WTC11 (cell line): ENCODE data around the gene PZP. TPM values are rescaled to one million over a fixed set of nuclear protein-coding genes. Genes with fewer than 3 reads are reported as not detected.
"Not testable (repeated sequence)": the region's sequence is repeated elsewhere in the genome, so short reads cannot be mapped to it uniquely, and the experiment has no call there.

Experiments used
- ATAC-seq: fragments of 200-7000 bp; cut with Tn5 transposase; 2 replicates; pipeline ENCODE4 v1.10.0; 2021; ENCODE audit warnings: mild to moderate bottlenecking, moderate library complexity
- CTCF ChIA-PET: fragments of 300-600 bp; sonication (Branson Sonifier 250); formaldehyde crosslinking; loops from one replicate; lab custom pipeline; 2021; ENCODE audit warnings: antibody characterized with exemption; lab: Charles Lee
- POLR2A ChIA-PET: fragments of 350-600 bp; sonication (Branson Sonifier 250); formaldehyde crosslinking; loops from one replicate; lab custom pipeline; 2021; ENCODE audit warnings: antibody characterized with exemption; lab: Charles Lee
- DNase-seq: peaks from one replicate; pipeline ENCODE4 v3.0.0; 2021; ENCODE audit warnings: low spot score
- H3K27ac Mint-ChIP-seq: 2 replicates; pipeline ENCODE4 v1.8.0; 2021; ENCODE audit warnings: mixed read lengths
- H3K27me3 Mint-ChIP-seq: 2 replicates; pipeline ENCODE4 v1.8.0; 2021; ENCODE audit warnings: low read depth, mild to moderate bottlenecking, moderate library complexity, mixed read lengths
- H3K36me3 Mint-ChIP-seq: 2 replicates; pipeline ENCODE4 v1.8.0; 2021; ENCODE audit warnings: mixed read lengths
- H3K4me1 Mint-ChIP-seq: 2 replicates; pipeline ENCODE4 v1.8.0; 2022; ENCODE audit warnings: mixed read lengths
- H3K4me3 Mint-ChIP-seq: 2 replicates; pipeline ENCODE4 v1.8.0; 2021; ENCODE audit warnings: mild to moderate bottlenecking, moderate library complexity, mixed read lengths
- H3K9me3 Mint-ChIP-seq: 2 replicates; pipeline ENCODE4 v1.8.0; 2021; ENCODE audit warnings: mixed read lengths
- FOXJ3 ChIP-seq: sonication (generic); formaldehyde crosslinking; IDR thresholded peaks from 2 replicates; pipeline ENCODE4 v1.9.0; 2021; ENCODE audit warnings: missing genetic modification reagents, mild to moderate bottlenecking, borderline replicate concordance
- KAT7 ChIP-seq: sonication (generic); formaldehyde crosslinking; IDR thresholded peaks from 2 replicates; pipeline ENCODE4 v1.8.1; 2023; ENCODE audit warnings: missing genetic modification reagents, mild to moderate bottlenecking, borderline replicate concordance
- MYBL2 ChIP-seq: sonication (generic); formaldehyde crosslinking; IDR thresholded peaks from 2 replicates; pipeline ENCODE4 v1.8.1; 2023; ENCODE audit warnings: mild to moderate bottlenecking, moderate library complexity, missing genetic modification reagents
- SOX15 ChIP-seq: fragments of 250-450 bp; sonication (Bioruptor Pico); IDR thresholded peaks from 2 replicates; pipeline ENCODE4 v1.9.0; 2021; ENCODE audit warnings: mild to moderate bottlenecking
- TEAD1 ChIP-seq: sonication (generic); formaldehyde crosslinking; IDR thresholded peaks from 2 replicates; pipeline ENCODE4 v1.8.0; 2022; ENCODE audit warnings: mild to moderate bottlenecking, missing genetic modification reagents
- TP53 ChIP-seq: sonication (generic); formaldehyde crosslinking; IDR thresholded peaks from 2 replicates; pipeline ENCODE4 v1.8.1; 2023; ENCODE audit warnings: mild to moderate bottlenecking, missing genetic modification reagents
- ZBTB43 ChIP-seq: sonication (generic); formaldehyde crosslinking; IDR thresholded peaks from 2 replicates; pipeline ENCODE4 v1.8.1; 2023; ENCODE audit warnings: mild to moderate bottlenecking, missing genetic modification reagents
- ZNF138 ChIP-seq: sonication (generic); formaldehyde crosslinking; conservative IDR thresholded peaks from 2 replicates; pipeline ENCODE4 v1.8.1; 2022; ENCODE audit warnings: mild to moderate bottlenecking, moderate library complexity, missing genetic modification reagents
- ZNF232 ChIP-seq: sonication (generic); formaldehyde crosslinking; IDR thresholded peaks from 2 replicates; pipeline ENCODE4 v1.8.0; 2022; ENCODE audit warnings: mild to moderate bottlenecking, missing genetic modification reagents
- ZNF281 ChIP-seq: sonication (generic); formaldehyde crosslinking; IDR thresholded peaks from 2 replicates; pipeline ENCODE4 v1.8.0; 2023; ENCODE audit warnings: mild to moderate bottlenecking, missing genetic modification reagents
- ZNF416 ChIP-seq: fragments of 250-450 bp; sonication (Bioruptor Pico); IDR thresholded peaks from 2 replicates; pipeline ENCODE4 v1.9.0; 2021; ENCODE audit warnings: mild to moderate bottlenecking, inconsistent platforms
- total RNA-seq: library from RNA; stranded (reverse); gene quantifications from 3 replicates; pipeline ENCODE4 v1.2.3, GENCODE V29; 2021
- TF ChIP-seq, protein P1 (sequence below): fragments of 250-450 bp; sonication (Bioruptor Pico); IDR thresholded peaks from 2 replicates; pipeline ENCODE4 v1.9.0; 2021; ENCODE audit warnings: mild to moderate bottlenecking
- TF ChIP-seq, protein P2 (sequence below): sonication (generic); formaldehyde crosslinking; IDR thresholded peaks from 2 replicates; pipeline ENCODE4 v1.8.0; 2023; ENCODE audit warnings: missing genetic modification reagents
- TF ChIP-seq, protein P3 (sequence below): sonication (generic); formaldehyde crosslinking; IDR thresholded peaks from 2 replicates; pipeline ENCODE4 v1.8.0; 2022; ENCODE audit warnings: missing genetic modification reagents

Gene PZP
- total RNA-seq, 1 experiment from 2014 or later = 0.15 TPM

- no peak for TF ChIP-seq ZNF232 (CRISPR knock-in tag)
- TF ChIP-seq TEAD1 (CRISPR knock-in tag) = no peak
- TF ChIP-seq, protein P1, sequence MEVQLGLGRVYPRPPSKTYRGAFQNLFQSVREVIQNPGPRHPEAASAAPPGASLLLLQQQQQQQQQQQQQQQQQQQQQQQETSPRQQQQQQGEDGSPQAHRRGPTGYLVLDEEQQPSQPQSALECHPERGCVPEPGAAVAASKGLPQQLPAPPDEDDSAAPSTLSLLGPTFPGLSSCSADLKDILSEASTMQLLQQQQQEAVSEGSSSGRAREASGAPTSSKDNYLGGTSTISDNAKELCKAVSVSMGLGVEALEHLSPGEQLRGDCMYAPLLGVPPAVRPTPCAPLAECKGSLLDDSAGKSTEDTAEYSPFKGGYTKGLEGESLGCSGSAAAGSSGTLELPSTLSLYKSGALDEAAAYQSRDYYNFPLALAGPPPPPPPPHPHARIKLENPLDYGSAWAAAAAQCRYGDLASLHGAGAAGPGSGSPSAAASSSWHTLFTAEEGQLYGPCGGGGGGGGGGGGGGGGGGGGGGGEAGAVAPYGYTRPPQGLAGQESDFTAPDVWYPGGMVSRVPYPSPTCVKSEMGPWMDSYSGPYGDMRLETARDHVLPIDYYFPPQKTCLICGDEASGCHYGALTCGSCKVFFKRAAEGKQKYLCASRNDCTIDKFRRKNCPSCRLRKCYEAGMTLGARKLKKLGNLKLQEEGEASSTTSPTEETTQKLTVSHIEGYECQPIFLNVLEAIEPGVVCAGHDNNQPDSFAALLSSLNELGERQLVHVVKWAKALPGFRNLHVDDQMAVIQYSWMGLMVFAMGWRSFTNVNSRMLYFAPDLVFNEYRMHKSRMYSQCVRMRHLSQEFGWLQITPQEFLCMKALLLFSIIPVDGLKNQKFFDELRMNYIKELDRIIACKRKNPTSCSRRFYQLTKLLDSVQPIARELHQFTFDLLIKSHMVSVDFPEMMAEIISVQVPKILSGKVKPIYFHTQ = no peak
- no peak for TF ChIP-seq ZNF416 (CRISPR knock-in tag)
- no peak for TF ChIP-seq MYBL2 (CRISPR knock-in tag)
- TF ChIP-seq SOX15 (CRISPR knock-in tag) = no peak
- TF ChIP-seq FOXJ3 (CRISPR knock-in tag) = no peak
- no peak for TF ChIP-seq ZBTB43 (CRISPR knock-in tag)
- TF ChIP-seq, protein P2, sequence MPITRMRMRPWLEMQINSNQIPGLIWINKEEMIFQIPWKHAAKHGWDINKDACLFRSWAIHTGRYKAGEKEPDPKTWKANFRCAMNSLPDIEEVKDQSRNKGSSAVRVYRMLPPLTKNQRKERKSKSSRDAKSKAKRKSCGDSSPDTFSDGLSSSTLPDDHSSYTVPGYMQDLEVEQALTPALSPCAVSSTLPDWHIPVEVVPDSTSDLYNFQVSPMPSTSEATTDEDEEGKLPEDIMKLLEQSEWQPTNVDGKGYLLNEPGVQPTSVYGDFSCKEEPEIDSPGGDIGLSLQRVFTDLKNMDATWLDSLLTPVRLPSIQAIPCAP (CRISPR knock-in tag) = no peak
- TF ChIP-seq KAT7 = no peak
- TF ChIP-seq TP53 (CRISPR knock-in tag) = no peak
Observed at GRCh38 chr12:9179781-9180180, 28.4 kb downstream of the PZP start (continued).

DNA sequence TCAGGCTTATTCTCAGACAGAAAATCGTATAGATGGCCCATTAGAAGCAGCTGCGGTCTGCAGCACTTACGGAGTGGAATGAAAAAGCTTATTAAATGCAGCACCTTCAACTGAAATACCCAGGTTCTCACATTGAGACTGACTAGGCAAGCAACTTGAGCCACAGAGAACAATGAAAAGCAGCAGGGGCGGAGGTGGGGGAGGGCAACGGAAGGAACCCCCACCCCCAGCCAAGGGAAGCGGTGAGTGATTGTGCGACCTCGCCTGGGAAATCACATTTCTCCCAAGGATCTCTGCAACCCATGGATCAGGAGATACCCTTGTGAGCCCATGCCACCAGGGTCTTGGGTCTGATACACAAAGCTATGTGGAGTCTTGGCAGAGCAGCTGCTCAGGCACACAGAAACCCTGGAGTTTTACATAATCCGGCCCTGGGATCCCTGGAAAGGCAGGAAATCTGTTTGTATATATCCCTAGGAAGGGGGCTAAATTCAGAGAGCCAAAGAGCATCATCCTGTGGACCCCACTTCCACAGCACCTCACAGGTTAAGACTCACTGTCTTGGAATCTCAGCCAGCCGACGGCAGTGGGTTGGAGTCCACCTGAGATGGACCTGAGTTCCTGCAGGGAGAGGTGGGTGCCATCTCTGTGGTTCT, 38.1 kb downstream of the PZP start:
- H3K4me3 Mint-ChIP-seq = 0 out of 2 replicates have a peak overlapping the region, but pooled peaks have one; percentile 12
- no peaks in the 10 kb centered on the region for H3K27me3 Mint-ChIP-seq
- POLR2A ChIA-PET = no interaction called here
- H3K4me1 Mint-ChIP-seq = peaks cover 45% of the 10 kb centered on the region
- CTCF ChIA-PET = interaction anchor here (1.3 kb wide), 1 partner anchor 35 kb away, joined by 3 read pairs; no protein-coding TSS in a partner anchor
- peak overlapping the region; percentile 75 for H3K27ac Mint-ChIP-seq
- DNase-seq (peak; percentile 57), ATAC-seq (peak; percentile 86)
- TF ChIP-seq ZNF138 (CRISPR knock-in tag) = no peak
- TF ChIP-seq, protein P3, sequence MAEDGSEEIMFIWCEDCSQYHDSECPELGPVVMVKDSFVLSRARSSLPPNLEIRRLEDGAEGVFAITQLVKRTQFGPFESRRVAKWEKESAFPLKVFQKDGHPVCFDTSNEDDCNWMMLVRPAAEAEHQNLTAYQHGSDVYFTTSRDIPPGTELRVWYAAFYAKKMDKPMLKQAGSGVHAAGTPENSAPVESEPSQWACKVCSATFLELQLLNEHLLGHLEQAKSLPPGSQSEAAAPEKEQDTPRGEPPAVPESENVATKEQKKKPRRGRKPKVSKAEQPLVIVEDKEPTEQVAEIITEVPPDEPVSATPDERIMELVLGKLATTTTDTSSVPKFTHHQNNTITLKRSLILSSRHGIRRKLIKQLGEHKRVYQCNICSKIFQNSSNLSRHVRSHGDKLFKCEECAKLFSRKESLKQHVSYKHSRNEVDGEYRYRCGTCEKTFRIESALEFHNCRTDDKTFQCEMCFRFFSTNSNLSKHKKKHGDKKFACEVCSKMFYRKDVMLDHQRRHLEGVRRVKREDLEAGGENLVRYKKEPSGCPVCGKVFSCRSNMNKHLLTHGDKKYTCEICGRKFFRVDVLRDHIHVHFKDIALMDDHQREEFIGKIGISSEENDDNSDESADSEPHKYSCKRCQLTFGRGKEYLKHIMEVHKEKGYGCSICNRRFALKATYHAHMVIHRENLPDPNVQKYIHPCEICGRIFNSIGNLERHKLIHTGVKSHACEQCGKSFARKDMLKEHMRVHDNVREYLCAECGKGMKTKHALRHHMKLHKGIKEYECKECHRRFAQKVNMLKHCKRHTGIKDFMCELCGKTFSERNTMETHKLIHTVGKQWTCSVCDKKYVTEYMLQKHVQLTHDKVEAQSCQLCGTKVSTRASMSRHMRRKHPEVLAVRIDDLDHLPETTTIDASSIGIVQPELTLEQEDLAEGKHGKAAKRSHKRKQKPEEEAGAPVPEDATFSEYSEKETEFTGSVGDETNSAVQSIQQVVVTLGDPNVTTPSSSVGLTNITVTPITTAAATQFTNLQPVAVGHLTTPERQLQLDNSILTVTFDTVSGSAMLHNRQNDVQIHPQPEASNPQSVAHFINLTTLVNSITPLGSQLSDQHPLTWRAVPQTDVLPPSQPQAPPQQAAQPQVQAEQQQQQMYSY (CRISPR knock-in tag) = 0 out of 2 replicates have a peak, but pooled peaks have one; percentile 21
- TF ChIP-seq ZNF281 = peak; percentile 74
- 0 out of 2 replicates have a peak, but pooled peaks cover 8% of the 10 kb centered on the region for H3K36me3 Mint-ChIP-seq
- peaks cover 22% of the 10 kb centered on the region for H3K9me3 Mint-ChIP-seq

- H3K27me3 Mint-ChIP-seq, POLR2A ChIA-PET, H3K4me3 Mint-ChIP-seq, CTCF ChIA-PET, H3K36me3 Mint-ChIP-seq, H3K27ac Mint-ChIP-seq: not testable (repeated sequence)
- peak; percentile 35 for DNase-seq
- peaks cover 48% of the 10 kb centered on the region for H3K4me1 Mint-ChIP-seq
- peaks cover 13% of the 10 kb centered on the region for H3K9me3 Mint-ChIP-seq
- ATAC-seq = peak; percentile 32; the same call in 1 of the 2 replicates
Observed at GRCh38 chr12:9167345-9167744, 40.9 kb downstream of the PZP start.
